ENCODE measurements around the gene ITPR2. TPM values are rescaled to one million over a fixed set of nuclear protein-coding genes. Genes with fewer than 3 reads are reported as not detected.

ITPR2 gene
- total RNA-seq, 1 donor from 2014 or later = 48.1 TPM

GRCh38 chr12:26848156-26848825 lies 15.3 kb upstream of the ITPR2 start:
- Histone ChIP-seq H3K36me3 (no peaks in the 10 kb centered on the region), H3K9me3 (no peaks in the 10 kb centered on the region), H3K4me3 (no peak overlapping the region), H3K27ac (no peak overlapping the region), H3K27me3 (no peaks in the 10 kb centered on the region), H3K4me1 (no peaks in the 10 kb centered on the region)
- no peak for TF ChIP-seq POLR2A (IDR thresholded peaks at IDR 0.05)
- no peak for TF ChIP-seq POLR2AphosphoS5 (IDR thresholded peaks at IDR 0.05; ENCODE audit: insufficient read depth in 1 of 2, low read depth in 1 of 2)
- TF ChIP-seq CTCF (IDR thresholded peaks at IDR 0.05) = no peak
- DNase-seq (ENCODE audit: extremely low spot score in 2 of 2) = no peak
- intact Hi-C loops (cut with DNase I) = no loop called here

- H3K27ac ChIP-seq = no peak overlapping the region
- DNase-seq (ENCODE audit: extremely low spot score in 2 of 2) = no peak
- TF ChIP-seq CTCF (IDR thresholded peaks at IDR 0.05) (no peak), POLR2AphosphoS5 (IDR thresholded peaks at IDR 0.05; ENCODE audit: insufficient read depth in 1 of 2, low read depth in 1 of 2) (no peak), POLR2A (IDR thresholded peaks at IDR 0.05) (no peak)
- no peaks in the 10 kb centered on the region for H3K36me3 ChIP-seq
- no peaks in the 10 kb centered on the region for H3K9me3 ChIP-seq
- H3K4me1 ChIP-seq = no peaks in the 10 kb centered on the region
- H3K27me3 ChIP-seq = no peaks in the 10 kb centered on the region
- intact Hi-C loops (cut with DNase I) = no loop called here
- no peak overlapping the region for H3K4me3 ChIP-seq
Observed at GRCh38 chr12:26847431-26847830, 14.4 kb upstream of the ITPR2 start.

- no peaks in the 10 kb centered on the region for H3K4me1 ChIP-seq
- H3K9me3 ChIP-seq = no peaks in the 10 kb centered on the region
- H3K27ac ChIP-seq = no peak overlapping the region
- no peak for DNase-seq (ENCODE audit: extremely low spot score in 2 of 2)
- H3K27me3 ChIP-seq = no peaks in the 10 kb centered on the region
- no peaks in the 10 kb centered on the region for H3K36me3 ChIP-seq
- TF ChIP-seq POLR2AphosphoS5 (IDR thresholded peaks at IDR 0.05; ENCODE audit: insufficient read depth in 1 of 2, low read depth in 1 of 2) (no peak), CTCF (IDR thresholded peaks at IDR 0.05) (no peak), POLR2A (IDR thresholded peaks at IDR 0.05) (no peak)
- no peak overlapping the region for H3K4me3 ChIP-seq
- intact Hi-C loops (cut with DNase I) = no loop called here
Observed at GRCh38 chr12:26846416-26846815, 13.4 kb upstream of the ITPR2 start.

- Histone ChIP-seq H3K4me1 (no peaks in the 10 kb centered on the region), H3K9me3 (no peaks in the 10 kb centered on the region), H3K4me3 (no peak overlapping the region), H3K27ac (no peak overlapping the region), H3K27me3 (no peaks in the 10 kb centered on the region), H3K36me3 (no peaks in the 10 kb centered on the region)
- no peak for DNase-seq (ENCODE audit: extremely low spot score in 2 of 2)
- intact Hi-C loops (cut with DNase I) = no loop called here
- TF ChIP-seq CTCF (IDR thresholded peaks at IDR 0.05) = no peak
- no peak for TF ChIP-seq POLR2AphosphoS5 (IDR thresholded peaks at IDR 0.05; ENCODE audit: insufficient read depth in 1 of 2, low read depth in 1 of 2)
- no peak for TF ChIP-seq POLR2A (IDR thresholded peaks at IDR 0.05)
Observed at GRCh38 chr12:26845984-26846383, 13.0 kb upstream of the ITPR2 start.

GRCh38 chr12:26845057-26845666 lies 12.2 kb upstream of the ITPR2 start:
- intact Hi-C loops (cut with DNase I) = no loop called here
- Histone ChIP-seq H3K4me1 (no peaks in the 10 kb centered on the region), H3K27me3 (no peaks in the 10 kb centered on the region), H3K36me3 (no peaks in the 10 kb centered on the region), H3K4me3 (no peak overlapping the region), H3K9me3 (no peaks in the 10 kb centered on the region), H3K27ac (no peak overlapping the region)
- DNase-seq (ENCODE audit: extremely low spot score in 2 of 2) = no peak
- peak in 2 of 3 experiments; percentile 38 to 49 for TF ChIP-seq CTCF (IDR thresholded peaks at IDR 0.05)
- TF ChIP-seq POLR2A (IDR thresholded peaks at IDR 0.05) = no peak
- no peak for TF ChIP-seq POLR2AphosphoS5 (IDR thresholded peaks at IDR 0.05; ENCODE audit: insufficient read depth in 1 of 2, low read depth in 1 of 2)
